ENCODE data around the gene ERBB4. TPM values are rescaled to one million over a fixed set of nuclear protein-coding genes. Genes with fewer than 3 reads are reported as not detected.
"Not testable (repeated sequence)": the region's sequence is repeated elsewhere in the genome, so short reads cannot be mapped to it uniquely, and the experiment has no call there.

ERBB4 gene
- total RNA-seq, 1 donor from 2014 or later, result not detected

DNA sequence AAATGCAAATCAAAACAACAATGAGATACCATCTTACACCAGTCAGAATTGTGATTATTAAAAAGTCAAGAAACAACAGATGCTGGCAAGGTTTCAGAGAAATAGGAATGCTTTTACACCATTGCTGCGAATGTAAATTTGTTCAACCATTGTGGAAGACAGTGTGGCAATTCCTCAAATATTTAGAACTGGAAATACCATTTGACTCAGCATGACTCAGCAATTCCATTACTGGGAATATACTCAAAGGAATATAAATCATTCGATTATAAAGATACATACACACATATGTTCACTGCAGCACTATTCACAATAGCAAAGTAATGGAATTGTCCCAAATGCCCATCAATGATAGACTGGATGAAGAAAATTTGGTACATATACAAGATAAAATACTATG, 516.7 kb downstream of the ERBB4 start:
- intact Hi-C loops (cut with micrococcal nuclease), result no loop called here

GRCh38 chr2:212015588-212015987, 523.0 kb downstream of the ERBB4 start:
- intact Hi-C loops (cut with micrococcal nuclease), result no loop called here

GRCh38 chr2:212013626-212014025, 525.0 kb downstream of the ERBB4 start:
- intact Hi-C loops (cut with micrococcal nuclease), result no loop called here

DNA sequence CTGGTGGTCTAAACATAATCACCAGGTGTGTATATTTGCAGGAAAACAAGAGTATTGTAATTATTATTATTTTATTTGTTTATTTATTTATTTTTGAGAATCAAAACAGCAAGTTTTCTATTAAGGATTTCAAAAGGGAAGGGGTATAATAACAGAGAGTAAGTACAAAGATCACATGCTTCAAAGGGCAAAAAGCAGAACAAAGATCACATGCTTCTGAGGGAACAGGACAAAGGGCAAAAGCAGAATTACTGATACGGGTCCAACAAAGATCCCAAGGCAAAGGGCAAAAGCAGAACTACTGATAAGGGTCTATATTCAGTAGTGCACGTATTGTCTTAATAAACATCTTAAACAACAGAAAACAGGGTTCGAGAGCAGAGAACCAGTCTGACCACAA, 528.3 kb downstream of the ERBB4 start:
- intact Hi-C loops (cut with micrococcal nuclease), result not testable (repeated sequence)

DNA sequence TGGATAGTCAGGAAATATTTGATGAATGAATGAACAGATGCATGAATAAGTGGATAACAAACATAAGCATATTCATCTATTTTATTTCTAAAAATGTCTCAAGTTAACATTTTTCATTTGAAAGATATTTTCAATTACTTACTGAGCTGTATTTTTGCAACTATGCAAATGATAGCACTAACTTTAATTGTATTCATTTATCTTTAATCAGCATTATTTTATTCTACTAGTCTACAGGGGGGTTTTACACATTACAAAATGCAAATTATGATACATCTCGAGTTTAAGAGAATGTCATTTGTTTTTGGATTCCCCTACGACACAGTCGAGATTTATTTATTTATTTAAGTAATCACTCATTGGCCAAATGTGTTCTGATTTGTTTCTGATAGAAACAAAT, 530.6 kb downstream of the ERBB4 start:
- intact Hi-C loops (cut with micrococcal nuclease), result loop anchor here (5.0 kb wide), 1 partner anchor 559 kb away; no protein-coding TSS in a partner anchor

GRCh38 chr2:212005085-212005671, 533.4 kb downstream of the ERBB4 start:
- intact Hi-C loops (cut with micrococcal nuclease), result loop anchor here (5.0 kb wide), 1 partner anchor 562 kb away; no protein-coding TSS in a partner anchor

DNA sequence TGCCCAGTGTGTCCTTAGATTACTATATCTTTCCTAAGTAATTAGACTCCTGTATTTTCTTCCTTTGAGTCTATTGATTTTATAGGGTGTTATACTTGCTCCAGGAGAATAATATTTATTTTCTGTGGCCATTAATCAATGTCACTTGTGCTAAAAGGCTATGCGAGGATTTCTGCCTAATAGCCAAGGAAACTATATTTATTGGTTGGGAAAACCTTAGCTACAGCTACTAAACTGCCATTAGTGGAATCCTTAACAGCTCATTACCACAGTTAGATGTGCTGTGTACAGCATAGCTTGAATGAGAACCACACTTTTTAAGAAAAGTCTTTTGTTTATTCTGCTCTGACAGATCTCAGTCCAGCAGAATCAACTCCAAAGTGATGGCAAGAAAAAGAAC, 537.3 kb downstream of the ERBB4 start:
- intact Hi-C loops (cut with micrococcal nuclease), result no loop called here

- intact Hi-C loops (cut with micrococcal nuclease), result no loop called here
These were observed 541.7 kb downstream of the ERBB4 start for GRCh38 chr2:211996857-211997256.

DNA sequence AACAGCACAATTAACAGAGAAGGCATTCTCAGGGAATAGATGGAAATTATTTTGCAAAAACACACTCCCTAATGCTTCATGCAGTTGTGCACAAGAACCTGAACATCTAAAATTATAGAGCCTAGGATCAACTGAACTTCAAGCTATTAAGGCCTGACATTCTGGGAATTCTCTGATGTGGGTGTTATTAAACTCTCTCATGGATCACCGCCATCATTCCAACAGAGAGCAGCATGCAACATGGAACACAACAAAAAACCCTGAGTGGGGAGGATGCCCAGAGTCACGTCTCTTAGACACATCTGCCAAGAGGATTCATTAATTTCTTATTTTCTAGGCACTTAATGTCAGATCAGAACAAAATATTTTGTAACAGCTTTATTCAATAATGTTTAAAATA, 543.8 kb downstream of the ERBB4 start:
- intact Hi-C loops (cut with micrococcal nuclease), result no loop called here

DNA sequence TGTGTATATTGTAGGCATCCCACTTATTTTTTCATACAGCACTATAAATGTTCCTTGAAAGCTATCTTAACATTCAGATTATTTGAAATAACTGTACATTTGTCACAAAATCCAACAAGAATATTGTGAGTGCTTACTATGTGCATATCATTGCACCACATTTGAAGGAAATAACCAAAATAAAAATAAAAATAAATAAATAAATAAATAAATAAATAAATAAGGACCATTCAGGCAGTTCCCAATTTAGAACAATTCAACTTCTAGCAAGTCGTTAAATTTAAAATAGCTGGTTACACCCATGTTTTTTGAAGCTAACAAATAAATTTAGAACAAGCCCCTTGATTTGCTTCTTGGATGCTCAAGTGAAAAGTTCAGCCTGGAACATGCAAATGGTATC, 548.3 kb downstream of the ERBB4 start:
- intact Hi-C loops (cut with micrococcal nuclease), result no loop called here

GRCh38 chr2:211986313-211986712, 552.3 kb downstream of the ERBB4 start:
- intact Hi-C loops (cut with micrococcal nuclease), result no loop called here

GRCh38 chr2:211985393-211985792, 553.2 kb downstream of the ERBB4 start:
- intact Hi-C loops (cut with micrococcal nuclease), result no loop called here

- intact Hi-C loops (cut with micrococcal nuclease), result no loop called here
These were observed 556.4 kb downstream of the ERBB4 start for GRCh38 chr2:211982162-211982561.

DNA sequence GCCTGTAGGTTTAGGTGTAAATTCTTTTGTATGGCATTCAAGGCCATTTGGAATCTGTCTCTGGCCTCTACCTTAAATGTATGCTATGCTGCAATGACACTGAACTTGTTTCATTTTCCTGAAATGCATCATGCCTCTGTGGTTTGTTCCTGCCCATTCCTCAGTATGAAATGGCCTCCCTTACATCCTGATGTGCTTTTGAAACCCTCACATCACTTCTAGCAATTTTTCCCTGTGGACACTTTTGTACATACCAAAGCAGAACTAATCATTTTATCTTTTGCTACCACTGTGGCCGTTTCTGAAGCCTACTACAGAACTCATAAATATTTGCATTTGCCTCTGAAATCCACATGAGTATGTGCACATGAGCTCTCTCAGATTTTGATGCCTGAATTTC, 557.2 kb downstream of the ERBB4 start:
- intact Hi-C loops (cut with micrococcal nuclease), result no loop called here

DNA sequence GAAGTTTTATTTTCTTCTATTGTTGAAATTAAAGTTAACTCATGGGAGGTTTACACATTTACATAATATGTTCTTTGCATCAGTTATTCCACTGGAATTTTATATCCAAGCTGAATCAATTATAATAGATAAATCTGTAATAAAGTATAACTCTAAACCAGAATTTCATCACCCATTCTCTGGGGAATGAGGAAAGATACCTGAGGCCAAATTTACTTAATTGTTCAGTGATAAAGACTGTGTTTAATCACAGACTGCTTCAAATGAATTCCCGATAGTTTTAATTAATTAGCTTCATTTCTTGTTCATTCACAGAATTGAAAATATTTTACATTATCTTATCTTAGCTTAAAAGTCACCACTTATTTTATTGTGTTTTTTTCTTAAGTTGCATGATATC, 562.5 kb downstream of the ERBB4 start:
- intact Hi-C loops (cut with micrococcal nuclease), result no loop called here

DNA sequence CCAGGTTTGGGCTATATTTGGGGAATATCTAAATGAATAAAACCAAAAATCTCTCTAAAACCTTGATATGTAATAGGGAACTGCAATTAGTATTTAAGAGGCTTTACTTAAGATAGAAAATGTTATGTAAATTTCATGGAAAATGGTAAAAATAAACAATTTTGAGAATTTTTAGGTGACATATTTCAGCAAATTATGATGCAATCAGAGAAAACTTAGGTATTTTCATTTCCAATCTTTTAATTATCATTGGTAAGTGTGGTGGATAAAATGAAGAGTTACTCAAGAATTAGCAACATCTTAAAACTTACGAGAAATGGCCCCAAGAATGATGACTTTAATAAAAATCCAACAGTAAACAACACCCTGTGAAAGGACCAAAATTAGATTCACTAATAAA, 571.4 kb downstream of the ERBB4 start:
- intact Hi-C loops (cut with micrococcal nuclease), result no loop called here

- intact Hi-C loops (cut with micrococcal nuclease), result no loop called here
These were observed 574.6 kb downstream of the ERBB4 start for GRCh38 chr2:211963969-211964368.

DNA sequence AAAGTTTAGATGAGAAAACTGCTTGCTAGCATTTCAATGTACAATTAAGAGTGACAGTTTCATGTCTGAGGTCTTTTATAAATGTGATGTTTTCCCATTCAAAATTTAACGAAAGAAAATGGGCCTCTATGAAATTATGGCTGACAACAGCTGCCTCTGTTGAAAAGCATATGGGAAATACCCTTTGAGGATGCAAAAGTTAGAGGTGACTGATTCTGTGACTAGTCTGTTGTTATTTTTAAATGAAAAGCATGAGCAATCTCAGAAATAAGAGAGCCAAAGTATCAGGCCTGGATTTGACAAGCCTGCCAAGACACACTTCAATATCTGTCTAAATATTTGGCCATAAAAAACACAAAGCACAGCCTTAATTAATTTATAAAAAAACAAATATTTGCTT, 580.8 kb downstream of the ERBB4 start:
- intact Hi-C loops (cut with micrococcal nuclease), result no loop called here

GRCh38 chr2:211955648-211956047, 583.0 kb downstream of the ERBB4 start:
- intact Hi-C loops (cut with micrococcal nuclease), result no loop called here

DNA sequence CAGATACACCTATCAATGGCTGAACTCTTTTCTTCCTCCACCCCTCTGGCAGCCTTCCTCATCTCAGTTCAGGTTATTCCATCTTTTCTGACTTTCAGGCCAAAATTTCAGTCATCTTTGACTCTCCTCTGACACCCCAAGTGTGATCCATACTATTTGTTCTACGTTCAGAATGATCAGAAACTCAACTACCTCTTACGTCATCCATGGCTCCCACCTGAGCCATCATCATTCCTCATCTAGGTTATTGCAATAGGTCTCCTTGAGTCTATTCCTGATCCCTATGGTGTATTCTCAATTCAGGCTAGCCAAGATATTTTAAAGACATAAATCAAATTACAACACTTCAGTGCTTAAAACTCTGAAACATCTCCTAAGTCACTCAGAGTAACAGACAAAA, 589.7 kb downstream of the ERBB4 start:
- intact Hi-C loops (cut with micrococcal nuclease), result no loop called here

GRCh38 chr2:211946960-211947359, 591.6 kb downstream of the ERBB4 start:
- intact Hi-C loops (cut with micrococcal nuclease), result no loop called here

DNA sequence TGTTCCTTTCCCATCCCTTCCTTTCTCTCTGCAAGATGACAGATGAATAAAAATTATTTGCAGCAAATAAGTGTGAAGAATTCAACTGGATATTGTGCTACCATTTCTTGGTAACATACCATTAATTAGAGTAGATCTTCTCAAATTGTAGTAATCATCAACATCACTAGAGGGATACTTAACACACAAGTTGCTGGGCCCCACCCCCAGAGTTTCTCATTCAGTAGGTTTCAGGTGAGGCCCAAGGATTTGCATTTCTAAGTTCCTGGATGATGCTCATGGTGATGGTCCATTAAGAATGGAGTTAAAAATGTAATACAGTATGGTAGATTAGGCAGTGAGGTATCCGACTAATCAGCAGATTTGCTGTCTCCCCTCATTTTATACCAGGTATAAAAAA, 594.0 kb downstream of the ERBB4 start:
- intact Hi-C loops (cut with micrococcal nuclease), result no loop called here

- intact Hi-C loops (cut with micrococcal nuclease), result no loop called here
These were observed 596.4 kb downstream of the ERBB4 start for GRCh38 chr2:211942153-211942552.

DNA sequence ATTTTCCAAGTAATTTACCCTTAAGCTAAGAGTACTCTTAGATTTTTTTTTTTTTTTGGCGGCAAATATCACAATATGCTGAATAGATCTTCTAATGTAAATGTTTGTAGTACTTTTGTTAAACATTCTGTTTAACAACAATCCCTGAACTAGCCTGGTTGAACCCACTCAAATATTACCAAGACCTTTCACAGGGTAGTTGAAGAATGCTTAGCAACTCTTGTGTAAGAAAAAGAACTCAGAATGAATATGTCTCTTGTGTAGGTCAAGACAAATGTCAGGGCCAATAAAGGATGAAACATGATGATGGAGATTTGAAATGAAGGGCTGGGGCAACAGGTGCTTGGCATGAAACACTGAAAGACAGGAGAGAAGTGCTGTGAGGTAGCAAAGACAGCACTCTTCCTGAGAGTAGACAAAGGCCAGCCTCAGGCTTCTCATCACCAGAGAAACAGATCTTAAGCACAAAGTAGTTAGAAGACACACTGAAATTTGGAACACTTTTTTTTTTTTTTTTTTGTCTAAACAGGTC, 597.3 kb downstream of the ERBB4 start:
- intact Hi-C loops (cut with micrococcal nuclease), result no loop called here

All from T-helper 1 cell treated with Interleukin-12 subunit alpha and Interleukin-12 subunit beta and Interleukin-4 antibody, amounts not matched to agents 30 ng/mL and 1 ng/mL, for 36 hours (primary cell).